DLD1 (cell line): Measurements from ENCODE around the gene KIF4B.
"Not testable (repeated sequence)": the region's sequence is repeated elsewhere in the genome, so short reads cannot be mapped to it uniquely, and the experiment has no call there.

ENCODE experiments used
- in situ Hi-C: cut with HindIII; loops from 2 replicates; pipeline ENCODE4 v1.10.0; 2017; ENCODE audit warnings: low sequenced_read_pairs

Gene KIF4B

GRCh38 chr5:155004138-155004744 is 9.3 kb upstream of the KIF4B start:
- in situ Hi-C loops = no loop called here

GRCh38 chr5:155006265-155006664 is 7.3 kb upstream of the KIF4B start:
- in situ Hi-C loops = not testable (repeated sequence)

GRCh38 chr5:155008669-155009068 is 4.9 kb upstream of the KIF4B start:
- in situ Hi-C loops = no loop called here

GRCh38 chr5:155010881-155011280 is 2.7 kb upstream of the KIF4B start:
- in situ Hi-C loops = no loop called here

GRCh38 chr5:155015239-155015638 is 1.7 kb downstream of the KIF4B start:
- in situ Hi-C loops = no loop called here

- in situ Hi-C loops = no loop called here
Measured at GRCh38 chr5:155017610-155018009, 4.1 kb downstream of the KIF4B start.

GRCh38 chr5:155019601-155020226 is 6.2 kb downstream of the KIF4B start:
- in situ Hi-C loops = no loop called here

- in situ Hi-C loops = no loop called here
Measured at GRCh38 chr5:155021842-155022241, 8.3 kb downstream of the KIF4B start.

- in situ Hi-C loops = no loop called here
Measured at GRCh38 chr5:155023320-155023719, 9.8 kb downstream of the KIF4B start.

- in situ Hi-C loops = no loop called here
Measured at GRCh38 chr5:155024015-155024414, 10.5 kb downstream of the KIF4B start.

- in situ Hi-C loops = no loop called here
Measured at GRCh38 chr5:155025895-155026294, 12.3 kb downstream of the KIF4B start.

GRCh38 chr5:155027993-155028629 is 14.6 kb downstream of the KIF4B start:
- in situ Hi-C loops = no loop called here

GRCh38 chr5:155029240-155029639 is 15.7 kb downstream of the KIF4B start:
- in situ Hi-C loops = no loop called here

- in situ Hi-C loops = not testable (repeated sequence)
Measured at GRCh38 chr5:155034145-155034744, 20.7 kb downstream of the KIF4B start.

GRCh38 chr5:155035087-155035486 is 21.5 kb downstream of the KIF4B start:
- in situ Hi-C loops = not testable (repeated sequence)

GRCh38 chr5:155040984-155041653 is 27.6 kb downstream of the KIF4B start:
- in situ Hi-C loops = no loop called here

- in situ Hi-C loops = no loop called here
Measured at GRCh38 chr5:155044591-155044990, 31.0 kb downstream of the KIF4B start.

GRCh38 chr5:155046591-155046990 is 33.0 kb downstream of the KIF4B start:
- in situ Hi-C loops = no loop called here

- in situ Hi-C loops = no loop called here
Measured at GRCh38 chr5:155047818-155048217, 34.3 kb downstream of the KIF4B start.

- in situ Hi-C loops = no loop called here
Measured at GRCh38 chr5:155049569-155050383, 36.2 kb downstream of the KIF4B start.
